Prostate gland (tissue), 2 donors: ENCODE measurements around the gene SOHLH2. TPM values are rescaled to one million over a fixed set of nuclear protein-coding genes. Genes with fewer than 3 reads are reported as not detected.

Experiments used
- DNase-seq: peaks from one replicate; pipeline ENCODE4 v3.0.0-alpha.2; 2019; ENCODE audit warnings: low spot score
- H3K27ac ChIP-seq, 2 donors: fragments of 200-600 bp; sonication (generic); 2 replicates each; pipeline ENCODE4 v1.5.1; 2017 to 2019
- H3K27me3 ChIP-seq: fragments of 200-600 bp; sonication (generic); replicated peaks from 2 replicates; pipeline ENCODE4 v1.5.1; 2019; ENCODE audit not compliant: insufficient read depth
- H3K36me3 ChIP-seq, 2 donors: fragments of 200-600 bp; sonication (generic); 1 replicate in 1 of 2; 2 replicates in 1 of 2; pipeline versions ENCODE4 v1.5.1 to v1.8.1; 2017 to 2019
- H3K4me1 ChIP-seq: fragments of 200-600 bp; sonication (generic); replicated peaks from 2 replicates; pipeline ENCODE4 v1.5.1; 2019
- H3K4me3 ChIP-seq, 2 donors: fragments of 200-600 bp; sonication (generic); 2 replicates each; pipeline ENCODE4 v1.5.1; 2017 to 2019
- H3K9me3 ChIP-seq: fragments of 200-600 bp; sonication (generic); 2 replicates; pipeline ENCODE4 v1.5.1; 2017
- CTCF ChIP-seq, 4 experiments: fragments of 200-600 bp in 2 of 4; fragments of 450-650 bp in 2 of 4; sonication (generic) in 2 of 4; IDR thresholded peaks; 1 replicate in 3 of 4; 2 replicates in 1 of 4; pipeline ENCODE4 v1.5.1; 2016 to 2019; ENCODE audit warnings: antibody characterized with exemption in 4 of 4, mild to moderate bottlenecking in 2 of 4, moderate library complexity in 2 of 4
- POLR2A ChIP-seq: fragments of 450-650 bp; IDR thresholded peaks from one replicate; pipeline ENCODE4 v1.6.1; 2016; ENCODE audit warnings: antibody characterized with exemption, mild to moderate bottlenecking
- POLR2AphosphoS5 ChIP-seq: sonication (generic); formaldehyde crosslinking; IDR thresholded peaks from one replicate; pipeline ENCODE4 v1.6.1; 2017; ENCODE audit warnings: antibody characterized with exemption
- WGBS: methylation state at CpG from one replicate; pipeline ENCODE4 v1.1.5; 2018; 5-methylcytosine and 5-hydroxymethylcytosine counted together
- intact Hi-C: fragments of 100-400 bp; cut with DNase I; formaldehyde crosslinking; loops from one replicate; pipeline ENCODE4 v1.14.2; 2022
- total RNA-seq, 2 donors: library from RNA; depleted of rRNA; stranded (reverse); fragments of >200 nt; gene quantifications; one replicate each; pipeline ENCODE4 v1.1.0, GENCODE V29; 2016

SOHLH2 gene
- total RNA-seq, 2 donors from 2014 or later, result 2.3 to 5.1 TPM

GRCh38 chr13:36193151-36193855 is 21.1 kb downstream of the SOHLH2 start:
- WGBS, result 52% methylated on average over 1 of the region's 1 CpG
- TF ChIP-seq POLR2A (no peak), POLR2AphosphoS5 (no peak), CTCF (IDR thresholded peaks at IDR 0.05) (no peak)
- Histone ChIP-seq H3K9me3 (no peaks in the 10 kb centered on the region), H3K36me3 (no peaks in the 10 kb centered on the region), H3K4me3 (no peak overlapping the region), H3K27ac (no peak overlapping the region), H3K4me1 (no peaks in the 10 kb centered on the region), H3K27me3 (no peaks in the 10 kb centered on the region)
- intact Hi-C loops, result no loop called here
- DNase-seq, result no peak

- TF ChIP-seq POLR2A (no peak), CTCF (IDR thresholded peaks at IDR 0.05) (no peak), POLR2AphosphoS5 (no peak)
- no peak overlapping the region for H3K4me3 ChIP-seq
- WGBS, result 88% methylated on average over 6 of the region's 6 CpGs
- no peak for DNase-seq
- no peak overlapping the region for H3K27ac ChIP-seq
- H3K36me3 ChIP-seq, result no peaks in the 10 kb centered on the region
- H3K4me1 ChIP-seq, result no peaks in the 10 kb centered on the region
- H3K27me3 ChIP-seq, result no peaks in the 10 kb centered on the region
- intact Hi-C loops, result no loop called here
- H3K9me3 ChIP-seq, result no peaks in the 10 kb centered on the region
Measured at GRCh38 chr13:36192166-36192565, 22.2 kb downstream of the SOHLH2 start.

GRCh38 chr13:36190771-36191170 is 23.6 kb downstream of the SOHLH2 start:
- Histone ChIP-seq H3K27ac (no peak overlapping the region), H3K4me3 (no peak overlapping the region), H3K9me3 (no peaks in the 10 kb centered on the region), H3K27me3 (no peaks in the 10 kb centered on the region), H3K4me1 (no peaks in the 10 kb centered on the region), H3K36me3 (no peaks in the 10 kb centered on the region)
- 91% methylated on average over 3 of the region's 3 CpGs for WGBS
- no peak for DNase-seq
- TF ChIP-seq POLR2A (no peak), CTCF (IDR thresholded peaks at IDR 0.05) (no peak), POLR2AphosphoS5 (no peak)
- intact Hi-C loops, result no loop called here

DNA sequence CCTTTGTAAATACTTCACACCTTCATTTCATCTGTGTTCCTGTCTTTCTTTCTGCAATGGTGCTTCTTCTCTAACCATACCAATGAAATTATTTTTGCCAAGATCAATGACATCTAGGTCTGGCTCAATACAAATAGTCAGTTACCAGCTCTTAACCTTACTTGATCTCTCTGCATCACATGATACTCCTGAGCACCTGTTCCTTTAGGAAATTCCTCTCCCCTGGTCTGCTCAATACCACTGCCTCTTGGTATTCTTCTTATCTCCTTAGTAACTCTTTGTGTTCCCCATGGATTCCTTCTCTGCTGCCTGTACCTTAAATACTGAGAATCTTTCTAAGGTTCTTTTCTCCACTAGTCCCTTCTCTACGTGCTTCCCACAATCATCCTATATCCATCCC is 25.9 kb downstream of the SOHLH2 start:
- no peak for DNase-seq
- intact Hi-C loops, result no loop called here
- TF ChIP-seq POLR2A (no peak), POLR2AphosphoS5 (no peak), CTCF (IDR thresholded peaks at IDR 0.05) (no peak)

GRCh38 chr13:36183901-36184300 is 30.5 kb downstream of the SOHLH2 start:
- Histone ChIP-seq H3K36me3 (no peaks in the 10 kb centered on the region), H3K27ac (no peak overlapping the region), H3K4me1 (no peaks in the 10 kb centered on the region), H3K4me3 (no peak overlapping the region), H3K27me3 (no peaks in the 10 kb centered on the region), H3K9me3 (no peaks in the 10 kb centered on the region)
- TF ChIP-seq POLR2AphosphoS5 (no peak), POLR2A (no peak), CTCF (IDR thresholded peaks at IDR 0.05) (no peak)
- intact Hi-C loops, result no loop called here
- no peak for DNase-seq

More for the DNA sequence above, 25.9 kb downstream of the SOHLH2 start:
- Histone ChIP-seq H3K27ac (no peak overlapping the region), H3K4me1 (no peaks in the 10 kb centered on the region), H3K27me3 (no peaks in the 10 kb centered on the region), H3K4me3 (no peak overlapping the region), H3K9me3 (no peaks in the 10 kb centered on the region), H3K36me3 (no peaks in the 10 kb centered on the region)
- 97% methylated on average over 1 of the region's 1 CpG for WGBS
